NCI-H1436 treated with DMSO at 0.1 percent for 48 hours (cell line): Measurements from ENCODE around the gene SRL.
"Not testable (repeated sequence)": the region's sequence is repeated elsewhere in the genome, so short reads cannot be mapped to it uniquely, and the experiment has no call there.

Source experiments
- DNase-seq: peaks from one replicate; lab custom pipeline; 2025; lab: John Stamatoyannopoulos, UW

Gene SRL

DNA sequence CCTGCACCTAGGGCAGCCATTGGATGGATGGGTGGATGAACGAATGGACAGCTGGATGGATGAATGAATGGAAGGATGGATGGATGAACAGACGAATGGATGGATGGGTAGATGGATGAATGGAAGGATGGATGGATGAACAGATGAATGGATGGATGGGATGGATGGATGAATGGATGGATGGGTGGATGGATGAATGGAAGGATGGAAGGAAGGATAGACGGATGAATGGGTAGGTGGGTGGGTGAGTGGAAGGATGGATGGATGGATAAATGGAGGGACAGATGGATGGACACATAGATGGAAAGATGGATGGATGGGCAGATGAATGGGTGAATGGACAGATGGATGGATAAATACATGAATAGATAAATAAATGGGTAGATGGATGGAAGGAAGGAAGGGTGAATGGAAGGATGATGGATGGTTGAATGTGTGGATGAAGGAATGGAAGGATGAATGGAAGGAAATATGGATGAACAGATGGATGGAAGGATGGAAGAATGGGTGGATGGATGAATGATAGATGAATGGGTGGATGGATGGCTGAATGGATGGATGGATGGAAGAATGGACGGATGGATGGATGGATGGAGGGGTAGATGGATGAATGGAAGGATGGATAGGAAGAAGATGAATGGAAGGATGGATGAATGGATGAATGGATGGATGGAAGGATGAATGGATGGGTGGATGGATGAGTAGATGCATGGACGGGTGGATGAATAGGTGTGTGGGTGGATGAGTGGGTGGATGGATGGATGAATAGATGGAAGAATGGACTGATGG lies 15.4 kb downstream of the SRL start:
- no peak for DNase-seq

DNA sequence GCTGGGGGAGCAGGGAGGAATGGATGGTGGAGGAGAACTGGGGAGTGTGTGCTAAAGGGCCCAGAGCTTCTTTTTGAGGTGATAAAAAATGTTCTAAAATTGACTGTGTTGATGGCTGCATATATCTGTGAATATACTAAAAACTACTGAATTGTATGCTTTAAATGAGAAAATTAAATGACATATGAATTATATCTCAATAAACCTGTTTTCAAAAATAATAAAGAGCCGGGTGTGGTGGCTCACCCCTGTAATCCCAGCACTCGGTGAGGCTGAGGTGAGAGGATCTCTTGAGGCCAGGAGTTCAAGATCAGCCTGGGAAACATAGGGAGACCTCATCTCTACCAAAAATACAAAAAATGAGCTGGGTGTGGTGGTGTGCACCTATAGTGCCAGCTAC lies 16.8 kb downstream of the SRL start:
- no peak for DNase-seq

GRCh38 chr16:4220358-4220757 lies 21.5 kb downstream of the SRL start:
- no peak for DNase-seq

GRCh38 chr16:4218202-4218601 lies 23.7 kb downstream of the SRL start:
- DNase-seq: peak; percentile 24

DNA sequence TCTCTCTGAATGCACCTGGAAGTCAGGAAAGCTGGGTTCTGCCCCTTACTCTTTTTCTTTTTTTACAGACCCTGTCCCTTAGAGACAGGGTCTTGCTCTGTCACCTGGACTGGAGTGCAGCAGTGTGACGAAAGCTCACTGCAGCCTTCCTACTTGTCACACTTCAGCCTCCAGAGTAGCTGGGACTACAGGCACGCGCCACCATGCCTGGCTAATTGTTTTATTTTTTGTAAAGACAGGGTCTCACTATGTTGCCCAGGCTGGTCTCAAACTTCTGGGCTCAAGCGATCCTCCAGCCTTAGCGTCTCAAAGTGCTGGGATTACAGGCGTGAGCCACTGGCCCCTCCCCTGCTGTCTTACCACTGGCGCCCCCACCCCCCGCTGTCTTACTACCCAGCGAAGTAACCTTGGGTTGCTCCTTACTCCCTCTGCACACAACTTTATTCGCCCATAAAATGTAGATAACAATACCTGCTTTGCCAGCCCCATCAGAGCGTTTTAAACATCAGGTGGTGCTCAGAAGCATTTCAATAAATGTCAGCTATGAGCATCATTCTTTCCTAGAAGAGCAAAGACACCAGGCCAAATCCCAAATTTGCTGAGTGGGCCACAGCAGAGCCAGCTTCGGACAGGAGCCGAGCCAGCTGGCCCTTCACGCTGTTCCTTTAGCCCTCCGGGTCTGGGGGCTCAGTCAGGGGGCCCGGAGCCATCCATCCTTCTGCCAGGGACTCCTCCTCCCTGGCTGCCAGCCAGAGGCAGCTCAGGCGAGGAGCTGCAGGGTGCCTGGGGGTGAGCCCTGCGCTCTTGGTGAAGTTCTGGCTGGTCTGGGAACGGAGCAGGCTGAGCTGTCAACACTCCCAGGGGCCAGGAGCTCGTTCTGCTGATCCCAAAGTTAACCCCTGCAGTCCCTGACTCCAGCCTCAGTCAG lies 24.4 kb downstream of the SRL start:
- DNase-seq: no peak

- DNase-seq: no peak
These were observed 25.3 kb downstream of the SRL start for GRCh38 chr16:4216596-4216995.

DNA sequence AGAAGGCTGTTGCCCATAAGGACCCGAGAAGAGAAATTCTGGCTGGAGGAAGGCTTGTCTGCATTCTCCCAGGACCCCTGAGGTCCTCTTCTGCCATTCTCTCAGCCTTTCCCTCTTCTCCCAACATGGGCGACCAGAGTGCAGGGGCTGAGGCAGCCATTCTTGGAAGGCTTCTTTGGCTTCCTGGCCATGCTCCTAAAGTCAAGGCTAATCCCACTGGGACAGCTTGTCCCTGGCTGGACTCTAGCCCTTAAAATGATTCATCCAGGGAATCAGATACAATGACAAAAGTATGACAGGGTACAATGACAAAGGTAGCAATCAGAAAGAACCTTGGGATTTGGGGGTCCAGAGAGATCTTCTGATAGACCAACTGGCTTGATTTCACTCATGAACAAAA lies 26.8 kb downstream of the SRL start:
- no peak for DNase-seq

GRCh38 chr16:4214215-4214621 lies 27.7 kb downstream of the SRL start:
- DNase-seq: no peak

DNA sequence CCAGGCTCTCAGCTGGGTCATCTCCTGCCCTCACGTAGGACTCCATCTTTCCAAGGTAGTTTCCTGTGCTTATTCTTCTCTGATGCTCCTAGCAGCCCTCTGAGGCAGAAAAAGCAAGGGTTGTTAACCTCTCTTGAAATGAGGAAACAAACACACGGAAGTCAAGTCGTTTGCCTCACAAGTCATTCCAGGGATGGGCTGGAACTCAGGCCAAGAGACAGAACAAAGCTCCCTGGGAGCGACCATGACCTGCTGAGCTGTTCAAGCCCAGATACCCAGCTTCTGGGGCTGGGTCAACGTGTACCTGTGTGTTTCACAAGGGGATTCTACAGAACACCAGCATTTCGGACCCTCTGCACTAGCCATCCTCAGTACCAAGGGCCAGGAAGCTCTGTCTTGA lies 28.1 kb downstream of the SRL start:
- no peak for DNase-seq

DNA sequence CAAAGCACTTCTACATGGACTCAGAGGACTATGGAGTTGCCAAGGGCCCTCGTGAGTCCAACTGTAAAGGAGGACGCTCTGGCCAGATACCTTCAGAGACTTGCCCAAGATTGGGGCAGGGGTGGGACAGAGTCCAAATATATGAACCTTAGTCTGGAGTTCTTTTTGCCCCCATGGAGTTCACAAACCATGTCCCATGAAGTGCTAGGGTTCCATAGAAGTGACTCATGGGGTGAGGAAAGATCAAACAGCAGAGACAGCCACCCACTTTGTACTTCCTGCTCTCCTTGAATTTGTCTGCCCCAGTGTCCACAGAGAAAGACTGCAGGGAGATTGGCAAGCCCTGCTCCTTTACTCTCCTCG lies 29.0 kb downstream of the SRL start:
- DNase-seq: no peak

- DNase-seq: no peak
These were observed 29.5 kb downstream of the SRL start for GRCh38 chr16:4212211-4212933.

GRCh38 chr16:4211445-4212210 lies 30.3 kb downstream of the SRL start:
- DNase-seq: not testable (repeated sequence)

- DNase-seq: no peak
These were observed 32.2 kb downstream of the SRL start for GRCh38 chr16:4209666-4210065.

- no peak for DNase-seq
These were observed 33.5 kb downstream of the SRL start for GRCh38 chr16:4208341-4208751.

- no peak for DNase-seq
These were observed 34.1 kb downstream of the SRL start for GRCh38 chr16:4207683-4208340.

DNA sequence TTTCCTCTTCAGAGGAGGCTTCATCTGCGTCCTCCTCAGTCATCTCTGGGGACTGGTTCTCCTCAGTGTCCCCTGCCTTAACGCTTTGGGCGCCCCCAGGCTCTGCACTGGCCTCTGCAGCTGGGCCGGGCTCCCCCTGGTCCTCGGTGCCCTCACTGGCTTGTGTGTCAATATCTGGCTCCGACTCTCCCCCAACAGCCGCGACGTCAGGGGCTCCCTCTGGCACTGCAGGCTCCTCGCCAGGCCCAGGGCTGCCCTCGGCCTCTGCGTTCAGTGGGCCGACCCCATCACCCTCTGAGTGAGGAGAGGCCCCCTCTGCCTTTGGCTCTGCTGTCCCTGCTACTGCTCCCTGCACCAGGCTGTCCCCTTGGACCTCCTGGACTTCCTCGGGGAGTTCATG lies 34.7 kb downstream of the SRL start:
- no peak for DNase-seq

GRCh38 chr16:4206680-4207079 lies 35.2 kb downstream of the SRL start:
- no peak for DNase-seq

- no peak for DNase-seq
These were observed 35.9 kb downstream of the SRL start for GRCh38 chr16:4205971-4206370.

DNA sequence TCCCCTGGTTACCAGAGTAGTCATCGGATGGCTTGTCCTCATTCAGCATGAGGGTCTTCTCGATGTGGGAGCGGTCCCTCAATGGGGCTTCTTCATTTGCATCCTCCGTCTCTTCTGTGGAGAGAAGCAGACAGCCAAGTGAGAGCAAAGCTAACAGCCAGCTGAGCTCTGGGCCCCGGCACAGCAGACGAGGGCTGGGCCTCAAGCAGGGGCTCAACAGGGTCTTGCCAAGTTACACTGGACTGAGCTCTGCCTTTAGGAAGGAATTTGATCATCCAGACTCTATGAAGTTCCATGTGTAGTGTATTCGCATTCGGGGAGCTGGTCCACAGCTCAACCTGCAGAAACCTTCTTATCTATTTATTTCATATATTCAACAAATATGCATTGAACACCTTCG lies 37.4 kb downstream of the SRL start:
- DNase-seq: no peak

- no peak for DNase-seq
These were observed 38.1 kb downstream of the SRL start for GRCh38 chr16:4203748-4204147.

DNA sequence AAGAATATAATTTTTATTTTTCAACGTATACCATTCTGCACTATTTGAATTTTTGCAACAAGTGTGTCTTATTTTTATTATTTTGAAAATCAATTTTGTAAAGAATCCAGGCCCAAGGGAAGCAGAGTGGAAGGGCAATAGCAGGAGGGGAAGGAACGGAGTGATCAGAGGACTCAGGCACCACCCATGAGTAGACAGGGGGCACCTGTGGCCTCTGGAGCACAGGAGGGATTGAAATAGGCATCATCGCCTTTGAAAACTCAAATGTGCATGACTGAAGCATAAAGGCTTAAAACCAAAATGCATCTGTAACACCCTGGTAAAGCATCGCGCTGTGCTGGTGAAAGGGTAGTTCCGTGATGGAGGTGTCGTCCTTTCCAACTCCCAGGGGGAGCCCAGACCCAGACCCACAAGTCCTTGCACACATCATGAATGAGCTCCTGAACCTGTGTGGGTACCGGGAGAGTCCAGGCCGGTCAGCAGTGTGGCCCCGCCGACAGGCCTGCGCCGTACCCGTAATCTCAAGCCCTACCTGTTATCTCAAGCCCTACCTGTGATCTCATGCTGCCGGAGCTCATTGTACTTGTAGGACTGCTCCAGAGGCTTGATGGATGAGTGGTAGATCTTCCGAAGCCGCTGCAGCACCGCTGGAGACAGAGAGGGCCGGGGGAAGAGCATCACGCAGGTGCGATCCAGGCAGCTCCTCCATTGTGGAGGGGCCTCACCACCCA lies 39.1 kb downstream of the SRL start:
- DNase-seq: no peak
